ENCODE data around the gene RHD.
A peak's percentile ranks its signal among the peaks of the same experiment; 100 is the strongest.
"Not testable (repeated sequence)": the region's sequence is repeated elsewhere in the genome, so short reads cannot be mapped to it uniquely, and the experiment has no call there.

RHD gene

GRCh38 chr1:25327864-25328790 is 55.8 kb downstream of the RHD start:
- H3K4me3 ChIP-seq (ENCODE audit: low read depth, low read length); CTCF ChIA-PET; DNase-seq (ENCODE audit: low read depth, low spot score): not testable (repeated sequence)
- POLR2A ChIA-PET: interaction anchor here (0.6 kb wide), 1 partner anchor 157 kb away, joined by 3 read pairs; no protein-coding TSS in a partner anchor

GRCh38 chr1:25328791-25329185 is 56.5 kb downstream of the RHD start:
- DNase-seq (ENCODE audit: low read depth, low spot score); CTCF ChIA-PET; H3K4me3 ChIP-seq (ENCODE audit: low read depth, low read length): not testable (repeated sequence)
- POLR2A ChIA-PET: interaction anchor here (0.6 kb wide), 1 partner anchor 156 kb away, joined by 3 read pairs; no protein-coding TSS in a partner anchor

DNA sequence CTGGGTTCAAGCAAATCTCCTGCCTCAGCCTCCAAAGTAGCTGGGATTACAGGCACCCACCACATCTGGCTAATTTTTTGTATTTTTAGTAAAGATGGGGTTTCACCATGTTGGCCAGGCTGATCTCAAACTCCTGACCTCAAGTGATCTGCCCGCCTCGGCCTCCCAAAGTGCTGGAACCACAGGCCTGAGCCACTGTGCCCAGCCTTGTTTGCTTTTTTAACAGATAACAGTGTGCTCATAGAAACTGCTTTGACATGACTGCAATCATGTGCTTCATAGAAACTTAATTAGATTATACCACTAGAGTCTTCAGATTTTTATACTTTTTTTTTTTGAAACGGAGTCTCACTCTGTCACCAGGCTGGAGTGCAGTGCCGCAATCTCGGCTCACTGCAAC is 57.0 kb downstream of the RHD start:
- DNase-seq (ENCODE audit: low read depth, low spot score); POLR2A ChIA-PET; CTCF ChIA-PET; H3K4me3 ChIP-seq (ENCODE audit: low read depth, low read length): not testable (repeated sequence)

DNA sequence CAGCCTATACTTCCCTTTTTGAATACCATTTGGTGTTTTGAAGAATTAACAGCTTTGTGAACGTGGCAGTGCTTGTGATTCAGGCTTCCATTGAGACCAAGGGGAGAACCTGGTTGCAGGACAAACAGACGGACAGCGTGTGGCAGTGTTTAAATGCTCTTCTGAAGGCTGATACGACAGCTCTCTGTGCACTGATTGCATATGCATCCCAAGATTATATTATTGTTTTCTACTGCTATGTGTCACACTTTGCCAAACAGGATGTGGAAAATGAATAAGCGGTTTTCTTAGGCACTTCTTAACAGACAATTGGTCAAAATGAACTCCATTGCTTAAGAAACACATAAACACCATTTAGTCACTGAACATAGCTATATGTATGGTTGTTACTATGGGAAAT is 57.6 kb downstream of the RHD start:
- CTCF ChIA-PET; DNase-seq (ENCODE audit: low read depth, low spot score); POLR2A ChIA-PET; H3K4me3 ChIP-seq (ENCODE audit: low read depth, low read length): not testable (repeated sequence)

DNA sequence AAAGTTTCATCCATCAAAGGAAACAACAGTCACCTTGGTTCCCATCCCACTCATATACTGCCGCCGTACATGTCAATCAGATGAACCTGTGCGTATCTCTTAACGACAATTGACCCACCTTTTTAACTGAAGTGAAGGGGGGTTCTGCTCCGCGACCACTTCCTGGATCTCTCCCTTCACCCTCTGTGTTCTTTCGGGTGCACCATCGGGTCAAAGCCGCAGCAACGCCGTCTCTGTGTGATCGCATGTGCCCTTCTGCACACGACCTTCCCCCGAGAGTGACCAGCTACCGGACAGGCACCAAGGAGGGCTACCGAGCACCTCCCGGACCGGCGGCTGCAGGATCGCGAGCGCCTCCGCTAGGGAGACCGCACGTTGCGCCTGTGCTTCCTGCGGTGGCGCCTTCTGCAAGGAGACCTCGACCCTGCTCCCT is 64.6 kb downstream of the RHD start:
- TF ChIP-seq, protein P1, sequence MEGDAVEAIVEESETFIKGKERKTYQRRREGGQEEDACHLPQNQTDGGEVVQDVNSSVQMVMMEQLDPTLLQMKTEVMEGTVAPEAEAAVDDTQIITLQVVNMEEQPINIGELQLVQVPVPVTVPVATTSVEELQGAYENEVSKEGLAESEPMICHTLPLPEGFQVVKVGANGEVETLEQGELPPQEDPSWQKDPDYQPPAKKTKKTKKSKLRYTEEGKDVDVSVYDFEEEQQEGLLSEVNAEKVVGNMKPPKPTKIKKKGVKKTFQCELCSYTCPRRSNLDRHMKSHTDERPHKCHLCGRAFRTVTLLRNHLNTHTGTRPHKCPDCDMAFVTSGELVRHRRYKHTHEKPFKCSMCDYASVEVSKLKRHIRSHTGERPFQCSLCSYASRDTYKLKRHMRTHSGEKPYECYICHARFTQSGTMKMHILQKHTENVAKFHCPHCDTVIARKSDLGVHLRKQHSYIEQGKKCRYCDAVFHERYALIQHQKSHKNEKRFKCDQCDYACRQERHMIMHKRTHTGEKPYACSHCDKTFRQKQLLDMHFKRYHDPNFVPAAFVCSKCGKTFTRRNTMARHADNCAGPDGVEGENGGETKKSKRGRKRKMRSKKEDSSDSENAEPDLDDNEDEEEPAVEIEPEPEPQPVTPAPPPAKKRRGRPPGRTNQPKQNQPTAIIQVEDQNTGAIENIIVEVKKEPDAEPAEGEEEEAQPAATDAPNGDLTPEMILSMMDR (IDR thresholded peaks at IDR 0.05; ENCODE audit: insufficient read depth, low read length, missing control alignments): peak; percentile 17
- peak overlapping the region; percentile 58 for H3K4me3 ChIP-seq (ENCODE audit: low read depth, low read length)
- CTCF ChIA-PET; DNase-seq (ENCODE audit: low read depth, low spot score); POLR2A ChIA-PET: not testable (repeated sequence)

GRCh38 chr1:25337483-25338187 is 65.3 kb downstream of the RHD start:
- H3K4me3 ChIP-seq (ENCODE audit: low read depth, low read length): peak overlapping the region; percentile 67
- DNase-seq (ENCODE audit: low read depth, low spot score); CTCF ChIA-PET; POLR2A ChIA-PET: not testable (repeated sequence)

- ChIA-PET POLR2A (no interaction called here), CTCF (no interaction called here)
- no peak for DNase-seq (ENCODE audit: low read depth, low spot score)
- peak within 1 kb of the TSS; percentile 80 for H3K4me3 ChIP-seq (ENCODE audit: low read depth, low read length)
- TF ChIP-seq, protein P1 (IDR thresholded peaks at IDR 0.05; ENCODE audit: insufficient read depth, low read length, missing control alignments): no peak
Measured at GRCh38 chr1:25338188-25338981, 66.1 kb downstream of the RHD start, which contains the start of gene TMEM50A. Gene TMEM50A, plus strand, starts transcription at chr1:25338334. Its CDS starts 2,153 bp downstream, at chr1:25340487.

DNA sequence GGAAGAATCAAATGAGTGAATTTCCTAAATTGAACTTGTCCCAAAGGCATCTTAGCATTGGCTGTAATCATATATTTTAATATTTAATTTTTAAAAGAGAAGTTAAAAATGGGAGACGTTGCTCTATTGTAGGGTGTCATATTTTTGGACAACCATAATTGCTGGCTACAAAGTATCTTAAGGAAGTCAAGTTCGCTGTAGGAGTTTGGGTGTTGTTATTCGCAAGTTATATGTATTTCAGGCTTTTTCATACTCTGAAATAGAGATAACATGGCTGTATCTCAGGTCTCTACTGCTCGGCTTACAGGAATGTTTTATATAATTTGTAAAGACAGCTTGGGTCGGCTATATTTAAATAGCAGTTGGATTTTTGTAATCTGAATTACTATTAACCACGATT is 66.7 kb downstream of the RHD start:
- TF ChIP-seq, protein P1 (IDR thresholded peaks at IDR 0.05; ENCODE audit: insufficient read depth, low read length, missing control alignments): no peak
- ChIA-PET POLR2A (no interaction called here), CTCF (no interaction called here)
- no peak for DNase-seq (ENCODE audit: low read depth, low spot score)
- peak overlapping the region; percentile 80 for H3K4me3 ChIP-seq (ENCODE audit: low read depth, low read length)
